Parathyroid adenoma (tissue), 2 donors: ENCODE results near the gene DYRK4.
"Not testable (repeated sequence)": the region's sequence is repeated elsewhere in the genome, so short reads cannot be mapped to it uniquely, and the experiment has no call there.

ENCODE experiments used
- H2AFZ ChIP-seq: fragments of 300-600 bp; sonication (generic); one replicate; pipeline ENCODE4 v1.7.0; 2017; ENCODE audit warnings: antibody characterized with exemption, mild to moderate bottlenecking
- H3K27ac ChIP-seq: fragments of 300-600 bp; sonication (generic); one replicate; pipeline ENCODE4 v1.7.0; 2017
- H3K27me3 ChIP-seq: fragments of 300-600 bp; sonication (generic); one replicate; pipeline ENCODE4 v1.7.0; 2017; ENCODE audit warnings: low read length; ENCODE audit not compliant: control insufficient read depth, insufficient read depth
- H3K36me3 ChIP-seq: fragments of 300-600 bp; sonication (generic); one replicate; pipeline ENCODE4 v1.7.0; 2017; ENCODE audit warnings: low read length; ENCODE audit not compliant: control insufficient read depth, insufficient read depth
- H3K4me1 ChIP-seq: fragments of 300-600 bp; sonication (generic); one replicate; pipeline ENCODE4 v1.7.0; 2017; ENCODE audit warnings: control low read depth
- H3K4me2 ChIP-seq: fragments of 300-600 bp; sonication (generic); one replicate; pipeline ENCODE4 v1.7.0; 2017; ENCODE audit warnings: low read length
- H3K4me3 ChIP-seq: fragments of 300-600 bp; sonication (generic); one replicate; pipeline ENCODE4 v1.7.0; 2017; ENCODE audit warnings: low read depth, low read length
- H3K79me2 ChIP-seq: fragments of 300-600 bp; sonication (generic); one replicate; pipeline ENCODE4 v1.7.0; 2017; ENCODE audit warnings: control low read depth
- H3K9ac ChIP-seq: fragments of 300-600 bp; sonication (generic); one replicate; pipeline ENCODE4 v1.7.0; 2017; ENCODE audit warnings: mild to moderate bottlenecking
- H3K9me3 ChIP-seq: fragments of 300-600 bp; sonication (generic); one replicate; pipeline ENCODE4 v1.7.0; 2017; ENCODE audit warnings: low read length; ENCODE audit not compliant: control insufficient read depth
- TF ChIP-seq, protein P1 (sequence below): fragments of 300-600 bp; sonication (generic); IDR thresholded peaks from one replicate; pipeline ENCODE4 v1.7.0; 2017; ENCODE audit warnings: antibody characterized with exemption, mild to moderate bottlenecking
- donor health status: primary hyperparathyroidism.

DYRK4 gene

GRCh38 chr12:4562034-4562657, at the start of gene DYRK4:
Gene DYRK4 (plus strand): TSS chr12:4562208. CDS start chr12:4562246, 38 bp downstream.
- H3K9ac ChIP-seq: no peak within 1 kb of the TSS
- H3K27ac ChIP-seq: no peak within 1 kb of the TSS
- H3K4me3 ChIP-seq: peak within 1 kb of the TSS; percentile 24
- H3K36me3 ChIP-seq: no peaks in the 10 kb centered on the region
- no peaks in the 10 kb centered on the region for H3K79me2 ChIP-seq
- TF ChIP-seq, protein P1, sequence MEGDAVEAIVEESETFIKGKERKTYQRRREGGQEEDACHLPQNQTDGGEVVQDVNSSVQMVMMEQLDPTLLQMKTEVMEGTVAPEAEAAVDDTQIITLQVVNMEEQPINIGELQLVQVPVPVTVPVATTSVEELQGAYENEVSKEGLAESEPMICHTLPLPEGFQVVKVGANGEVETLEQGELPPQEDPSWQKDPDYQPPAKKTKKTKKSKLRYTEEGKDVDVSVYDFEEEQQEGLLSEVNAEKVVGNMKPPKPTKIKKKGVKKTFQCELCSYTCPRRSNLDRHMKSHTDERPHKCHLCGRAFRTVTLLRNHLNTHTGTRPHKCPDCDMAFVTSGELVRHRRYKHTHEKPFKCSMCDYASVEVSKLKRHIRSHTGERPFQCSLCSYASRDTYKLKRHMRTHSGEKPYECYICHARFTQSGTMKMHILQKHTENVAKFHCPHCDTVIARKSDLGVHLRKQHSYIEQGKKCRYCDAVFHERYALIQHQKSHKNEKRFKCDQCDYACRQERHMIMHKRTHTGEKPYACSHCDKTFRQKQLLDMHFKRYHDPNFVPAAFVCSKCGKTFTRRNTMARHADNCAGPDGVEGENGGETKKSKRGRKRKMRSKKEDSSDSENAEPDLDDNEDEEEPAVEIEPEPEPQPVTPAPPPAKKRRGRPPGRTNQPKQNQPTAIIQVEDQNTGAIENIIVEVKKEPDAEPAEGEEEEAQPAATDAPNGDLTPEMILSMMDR: no peak
- H3K4me2 ChIP-seq: peak within 1 kb of the TSS; percentile 60
- no peaks in the 10 kb centered on the region for H3K27me3 ChIP-seq
- peak within 1 kb of the TSS; percentile 94 for H2AFZ ChIP-seq
- H3K4me1 ChIP-seq: peaks cover 4% of the 10 kb centered on the region
- H3K9me3 ChIP-seq: no peaks in the 10 kb centered on the region

DNA sequence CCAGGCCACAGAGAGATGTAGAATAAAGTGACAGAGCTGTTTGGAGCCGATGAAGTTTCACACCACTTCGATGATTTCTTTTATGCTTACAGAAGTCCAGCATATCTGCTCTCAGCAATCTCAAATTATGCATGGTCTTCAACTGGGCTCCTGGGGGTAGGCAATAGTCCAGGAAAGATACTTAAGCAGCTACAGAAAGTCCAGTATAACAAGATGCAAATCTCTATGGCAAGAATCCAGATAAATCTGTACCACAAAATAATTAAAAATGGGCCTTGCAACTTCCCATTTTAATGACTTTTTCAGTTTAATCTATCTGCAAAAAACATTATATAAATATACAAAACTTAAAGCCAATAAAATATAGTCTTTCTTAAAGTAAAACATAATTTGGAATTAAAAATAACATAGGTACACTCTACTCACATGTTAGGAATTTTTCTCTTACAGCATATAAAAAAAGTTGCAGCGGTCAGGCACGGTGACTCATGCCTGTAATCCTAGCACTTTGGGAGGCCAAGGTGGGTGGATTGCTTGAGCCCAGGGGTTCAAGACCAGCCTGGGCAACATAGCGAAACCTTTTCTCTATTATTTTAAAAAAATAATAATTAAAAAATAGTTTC, 43.8 kb upstream of the DYRK4 start:
- Histone ChIP-seq H3K36me3 (no peaks in the 10 kb centered on the region), H3K27ac (no peak overlapping the region), H3K4me3 (no peak overlapping the region), H3K27me3 (no peaks in the 10 kb centered on the region), H3K79me2 (peaks cover 3% of the 10 kb centered on the region), H3K9ac (no peak overlapping the region), H3K9me3 (no peaks in the 10 kb centered on the region), H3K4me2 (no peak overlapping the region), H3K4me1 (no peaks in the 10 kb centered on the region), H2AFZ (no peak overlapping the region)
- TF ChIP-seq, protein P1: no peak

GRCh38 chr12:4523443-4523842, 38.6 kb upstream of the DYRK4 start:
- not testable (repeated sequence) for H3K27ac ChIP-seq, H3K79me2 ChIP-seq, H3K36me3 ChIP-seq, H3K27me3 ChIP-seq, H3K9ac ChIP-seq, H3K4me1 ChIP-seq, H3K4me3 ChIP-seq, H3K4me2 ChIP-seq, H3K9me3 ChIP-seq, H2AFZ ChIP-seq

DNA sequence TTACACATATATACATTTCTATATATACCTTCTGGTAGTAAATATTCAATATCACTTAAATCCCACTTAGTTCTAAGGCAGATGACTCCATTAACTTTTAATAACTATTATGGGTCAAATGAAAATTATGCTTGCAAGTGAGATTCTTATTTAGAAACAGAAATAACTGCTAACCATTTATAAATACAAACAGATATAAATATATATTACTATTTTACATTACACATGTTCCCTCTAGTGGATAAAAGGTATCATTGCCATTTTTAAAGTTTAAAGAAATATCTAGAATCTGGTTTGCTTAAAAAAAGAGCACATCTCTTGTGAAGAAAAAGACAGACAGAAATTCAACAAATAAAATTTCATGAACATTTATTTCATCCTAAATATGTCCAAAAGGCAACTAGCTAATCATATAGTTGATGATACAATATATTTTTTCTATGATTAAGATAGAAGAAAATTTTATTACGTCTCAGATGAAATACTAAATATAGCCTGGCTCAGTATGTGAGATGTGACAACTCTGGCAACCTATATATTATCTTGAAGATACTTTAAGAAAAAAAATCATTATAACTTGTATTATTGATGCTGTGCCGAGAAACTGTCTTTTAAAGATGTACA, 35.0 kb upstream of the DYRK4 start:
- Histone ChIP-seq H3K27ac (no peak overlapping the region), H2AFZ (no peak overlapping the region), H3K36me3 (no peaks in the 10 kb centered on the region), H3K9ac (no peak overlapping the region), H3K4me3 (no peak overlapping the region), H3K27me3 (no peaks in the 10 kb centered on the region), H3K79me2 (peaks cover 3% of the 10 kb centered on the region), H3K4me2 (no peak overlapping the region), H3K9me3 (no peaks in the 10 kb centered on the region), H3K4me1 (no peaks in the 10 kb centered on the region)
- TF ChIP-seq, protein P1: peak; percentile 56

DNA sequence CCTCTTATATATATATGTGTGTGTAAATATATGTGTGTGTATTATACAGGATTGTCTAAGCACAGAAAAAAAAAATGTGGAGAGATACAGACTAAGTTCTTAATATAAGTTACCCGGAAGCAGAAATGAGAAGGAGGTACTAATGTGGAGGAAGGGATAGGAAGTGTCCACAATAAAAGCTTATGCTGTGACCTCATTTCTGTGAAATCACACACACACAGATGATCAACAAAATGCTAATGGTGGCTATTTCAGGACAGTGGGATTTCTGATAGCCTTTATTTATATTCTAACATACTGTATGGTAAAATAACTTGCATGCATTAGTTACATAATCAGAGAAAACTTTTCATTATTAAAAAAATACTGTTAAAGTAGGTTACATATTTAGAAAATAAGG, 31.8 kb upstream of the DYRK4 start:
- no peak overlapping the region for H3K27ac ChIP-seq
- H3K4me3 ChIP-seq: no peak overlapping the region
- H3K4me2 ChIP-seq: no peak overlapping the region
- no peak overlapping the region for H2AFZ ChIP-seq
- TF ChIP-seq, protein P1: no peak
- no peaks in the 10 kb centered on the region for H3K36me3 ChIP-seq
- no peaks in the 10 kb centered on the region for H3K79me2 ChIP-seq
- no peaks in the 10 kb centered on the region for H3K4me1 ChIP-seq
- no peak overlapping the region for H3K9ac ChIP-seq
- no peaks in the 10 kb centered on the region for H3K27me3 ChIP-seq
- no peaks in the 10 kb centered on the region for H3K9me3 ChIP-seq
